Measurements from ENCODE around the gene ITPR3.
"Not testable (repeated sequence)": the region's sequence is repeated elsewhere in the genome, so short reads cannot be mapped to it uniquely, and the experiment has no call there.

Gene ITPR3

DNA sequence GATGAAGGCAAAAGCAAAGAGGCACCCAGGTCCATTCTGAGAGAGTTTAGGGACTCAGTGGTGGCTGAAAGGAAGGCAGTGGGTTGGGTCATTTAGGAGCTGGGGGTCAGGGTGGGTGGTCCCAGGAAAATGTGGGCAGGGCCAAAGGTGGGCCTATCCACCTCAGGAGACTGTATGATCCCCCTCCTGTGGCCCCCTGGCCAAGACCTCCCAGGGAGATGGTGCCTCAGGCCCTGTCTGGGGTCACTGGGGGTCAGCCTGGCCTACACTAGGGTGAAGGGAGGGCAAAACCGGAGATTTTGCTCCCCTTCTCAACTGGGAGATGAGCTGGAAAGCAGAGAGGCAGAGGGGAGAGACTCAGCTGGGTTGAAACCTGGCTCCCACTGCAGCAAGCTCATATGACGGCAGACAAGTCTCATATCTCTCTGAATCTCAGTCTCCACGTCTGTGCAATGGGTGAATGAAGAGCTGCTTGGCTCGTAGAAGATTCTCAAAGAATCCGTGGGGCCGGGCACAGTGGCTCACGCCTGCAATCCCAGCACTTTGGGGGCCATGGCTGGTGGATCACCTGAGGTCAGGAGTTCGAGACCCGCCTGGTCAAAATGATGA lies 29.6 kb upstream of the ITPR3 start:
- FAIRE-seq, result no peak

DNA sequence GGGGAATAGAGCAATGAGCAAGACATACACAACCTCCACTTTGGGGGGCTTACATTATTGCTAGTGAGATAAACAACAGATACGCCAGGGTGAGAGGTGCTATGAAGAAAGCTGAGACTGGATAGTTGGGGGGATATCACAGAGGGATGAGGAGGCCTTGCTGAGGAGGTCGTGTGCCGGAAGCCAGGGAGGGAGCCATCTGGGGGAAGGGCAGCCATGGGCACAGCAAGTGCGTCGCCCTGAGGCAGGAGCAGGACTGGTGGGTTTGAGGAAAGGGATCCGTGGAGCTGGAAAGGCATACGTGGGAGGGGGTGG lies 28.9 kb upstream of the ITPR3 start:
- no peak for FAIRE-seq

DNA sequence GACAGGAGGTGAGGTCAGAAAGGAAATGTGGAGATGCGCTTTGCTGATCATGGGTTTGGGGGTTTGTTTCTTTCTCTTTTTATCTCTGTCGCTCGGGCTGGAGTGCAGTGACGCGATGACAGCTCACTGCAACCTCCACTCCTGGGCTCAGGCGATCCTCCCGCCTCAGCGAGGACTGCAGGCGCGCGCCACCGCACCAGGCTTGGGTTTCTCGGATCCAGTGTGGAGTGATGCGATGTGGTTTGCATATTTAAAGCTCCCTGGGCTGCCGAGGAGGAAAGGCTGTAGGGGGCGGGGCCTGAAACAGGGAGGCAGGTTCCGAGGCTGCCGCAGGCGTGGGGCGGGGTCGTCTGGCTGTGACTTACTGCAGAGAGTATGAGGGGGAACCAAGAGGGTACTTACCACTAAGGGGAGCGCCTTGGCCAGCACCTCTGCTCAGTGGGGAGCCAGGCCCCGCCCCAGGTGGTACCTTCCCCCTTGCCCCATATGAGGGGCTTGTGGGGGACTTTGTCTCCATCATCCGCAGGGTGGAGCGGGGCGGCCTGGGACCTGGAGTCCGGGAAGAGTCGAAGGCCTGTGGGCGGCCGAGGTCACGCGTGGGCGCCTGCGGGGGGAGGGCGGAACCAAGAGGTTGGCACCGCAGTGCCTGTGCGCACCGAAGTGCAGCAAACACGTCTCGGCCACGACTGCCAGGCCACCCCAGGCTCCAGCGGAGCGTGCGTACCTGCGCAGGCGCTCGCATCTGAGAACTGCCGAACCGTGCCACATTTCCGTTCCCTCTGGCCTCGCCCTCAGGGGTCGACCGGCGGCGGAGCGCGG lies 28.3 kb upstream of the ITPR3 start:
- FAIRE-seq, result no peak

DNA sequence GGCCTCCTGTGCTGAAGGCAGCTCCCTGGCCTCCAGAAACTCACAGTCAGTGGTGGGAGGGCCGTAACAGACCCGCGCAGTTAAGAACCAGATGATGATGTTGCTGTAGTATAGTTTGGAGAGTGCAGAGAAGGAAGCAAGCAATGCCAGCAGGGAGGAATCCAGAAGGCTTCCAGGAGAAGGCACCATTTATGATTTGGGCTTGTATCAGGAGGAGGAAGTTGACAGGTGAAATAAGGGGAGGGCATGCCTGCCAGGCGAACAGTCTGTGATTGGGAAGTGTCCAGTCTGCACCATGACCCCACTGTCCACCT lies 27.8 kb upstream of the ITPR3 start:
- FAIRE-seq, result no peak

DNA sequence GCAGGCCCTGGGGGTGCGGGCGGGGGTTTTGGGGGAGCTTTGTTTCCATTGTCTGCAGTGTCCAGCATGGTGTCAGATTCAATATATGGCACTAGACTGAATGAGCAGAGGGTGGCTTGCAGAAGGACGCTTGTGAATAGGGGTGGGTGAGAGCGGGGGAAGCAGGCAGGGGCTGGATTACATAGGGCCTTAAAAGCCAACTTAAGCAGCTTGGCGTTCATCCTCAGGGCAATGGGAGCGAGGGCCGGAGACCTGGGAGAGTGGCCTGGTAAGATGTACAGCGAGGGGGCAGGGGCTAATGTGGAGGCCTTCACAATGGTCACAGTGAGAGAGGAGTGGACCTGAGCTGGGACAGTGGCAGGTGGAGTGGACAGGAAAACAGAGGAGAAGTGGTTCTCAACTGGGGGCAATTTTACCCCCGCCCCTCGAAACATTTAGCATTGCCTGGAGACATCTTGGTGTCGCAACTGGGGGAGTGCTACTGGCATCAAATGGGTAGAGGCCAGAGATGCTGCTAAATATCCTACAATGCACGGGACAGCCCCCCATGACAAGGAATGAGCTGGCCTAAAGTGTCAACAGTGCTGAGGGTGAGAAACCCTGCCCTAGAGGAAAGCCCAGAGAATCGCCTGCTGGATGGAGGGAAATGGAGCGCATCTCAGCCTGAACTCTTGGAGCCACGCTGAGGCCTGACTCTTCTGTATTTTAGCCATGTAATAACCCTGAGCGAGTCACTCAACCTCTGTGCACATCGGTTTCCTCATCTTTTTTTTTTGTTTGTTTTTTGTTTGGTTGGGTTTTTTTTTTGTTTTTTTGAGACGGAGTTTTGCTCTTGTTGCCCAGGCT lies 25.9 kb upstream of the ITPR3 start:
- FAIRE-seq, result no peak

DNA sequence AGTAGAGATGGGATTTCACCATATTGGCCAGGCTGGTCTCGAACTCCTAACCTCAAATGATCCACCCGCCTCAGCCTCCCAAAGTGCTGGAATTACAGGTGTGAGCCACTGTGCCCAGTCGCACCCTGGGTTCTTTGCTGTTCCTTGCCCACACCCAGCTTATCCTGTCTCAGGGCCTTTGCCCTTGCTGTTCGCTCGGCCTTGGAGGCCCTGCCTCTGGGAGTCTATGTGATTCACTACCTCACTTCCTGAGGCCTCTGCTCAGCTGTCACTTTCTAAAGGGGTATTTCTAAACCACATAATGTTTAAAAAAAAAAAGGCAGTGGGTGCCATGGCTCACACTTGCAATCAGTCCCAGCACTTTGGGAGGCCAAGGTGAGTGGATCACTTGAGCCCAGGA lies 24.2 kb upstream of the ITPR3 start:
- FAIRE-seq, result not testable (repeated sequence)

DNA sequence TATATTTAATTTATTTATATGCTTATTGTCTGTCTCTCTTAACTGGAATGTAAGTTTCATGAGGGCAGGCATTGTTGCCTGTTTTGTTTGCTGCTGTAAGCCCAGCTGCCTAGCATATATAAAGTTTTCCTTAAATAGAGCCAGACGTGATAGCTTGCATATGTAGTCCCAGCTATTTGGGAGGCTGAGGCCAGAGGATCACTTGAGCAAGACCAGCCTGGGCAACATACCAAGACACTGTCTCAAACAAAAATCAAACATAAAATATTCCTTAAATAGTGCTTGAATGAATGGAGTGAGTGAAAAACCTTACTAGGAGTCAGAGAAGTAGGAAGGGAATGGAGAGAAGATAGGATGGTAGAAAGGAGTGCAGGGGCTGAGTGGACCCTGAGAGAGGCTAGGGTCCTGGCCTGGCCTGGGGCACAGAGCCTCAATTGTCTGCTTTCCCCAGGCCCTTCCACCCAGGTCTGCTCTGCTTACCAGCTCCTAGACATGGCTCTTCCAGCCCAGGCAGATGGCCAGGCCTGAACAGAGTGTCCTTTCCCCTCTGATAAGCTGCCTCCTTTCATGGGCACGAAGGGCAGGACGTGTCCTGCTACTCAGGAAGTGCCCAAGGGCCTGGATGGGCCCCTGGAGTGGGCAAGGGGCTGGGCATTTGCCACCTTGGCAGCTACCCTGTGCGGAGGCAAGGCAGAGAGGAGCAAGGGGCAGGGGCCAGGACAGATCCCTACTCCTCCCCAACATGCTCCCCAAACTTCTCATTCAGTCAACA lies 23.4 kb upstream of the ITPR3 start:
- FAIRE-seq, result no peak

DNA sequence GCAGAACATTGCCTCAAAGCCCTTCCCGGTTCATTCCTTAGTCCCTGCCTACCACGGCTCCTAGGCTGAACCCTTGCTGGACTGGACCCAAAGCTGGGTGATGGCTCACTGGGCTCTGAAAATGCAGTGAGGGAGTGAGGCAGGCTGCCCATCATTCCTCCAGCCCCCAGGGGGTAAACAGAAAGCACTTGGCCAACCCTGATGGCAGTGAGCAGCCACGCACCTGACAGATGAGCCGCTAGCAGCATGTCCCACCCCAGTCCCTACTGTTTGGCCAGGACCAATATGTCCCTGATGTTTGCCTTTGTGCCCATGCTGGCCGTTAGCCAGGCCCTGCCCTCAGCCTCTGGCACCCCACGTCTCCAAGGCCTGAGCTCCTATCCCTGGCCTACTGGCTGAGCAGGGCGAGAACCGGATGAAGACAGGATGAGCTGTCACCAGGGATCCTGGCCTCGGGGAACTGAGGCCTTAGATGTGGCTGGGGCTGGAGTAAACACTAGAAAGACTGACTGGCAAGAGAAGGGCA lies 21.6 kb upstream of the ITPR3 start:
- no peak for FAIRE-seq

DNA sequence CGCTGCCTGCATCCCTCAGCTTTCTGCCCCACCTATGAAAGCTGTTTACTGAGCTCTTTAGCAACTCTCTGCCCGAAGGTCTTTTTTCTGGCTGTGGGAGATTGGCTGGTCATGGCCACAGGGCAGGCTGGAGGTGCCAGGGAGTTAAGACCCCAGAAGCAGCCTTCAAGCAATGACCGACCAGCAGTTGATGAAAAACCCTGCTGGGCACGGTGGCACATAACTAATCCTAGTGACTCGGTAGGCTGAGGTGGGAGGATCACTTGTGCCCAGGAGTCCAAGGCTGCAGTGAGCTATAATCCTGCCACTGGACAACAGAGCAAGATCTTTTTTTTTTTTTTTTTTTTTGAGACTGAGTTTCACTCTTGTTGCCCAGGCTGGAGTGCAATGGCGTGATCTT lies 20.4 kb upstream of the ITPR3 start:
- FAIRE-seq, result no peak

DNA sequence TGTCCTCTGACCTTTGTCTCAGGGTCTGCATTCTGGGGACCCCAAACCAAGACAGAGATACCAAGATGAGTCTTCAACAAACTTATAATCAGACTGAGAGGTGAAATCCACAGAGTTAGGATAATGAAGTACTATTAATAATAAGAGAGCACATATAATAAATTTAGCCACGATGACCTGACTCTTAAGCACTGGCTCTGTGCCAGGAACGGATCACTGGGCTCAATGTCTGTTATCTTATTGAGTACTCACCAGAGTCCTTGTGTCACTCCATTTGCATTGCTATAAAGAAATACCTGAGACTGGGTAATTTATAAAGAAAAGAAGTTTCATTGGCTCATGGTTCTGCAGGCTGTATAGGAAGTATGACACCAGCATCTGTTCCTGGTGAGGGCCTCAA lies 18.9 kb upstream of the ITPR3 start:
- no peak for FAIRE-seq

DNA sequence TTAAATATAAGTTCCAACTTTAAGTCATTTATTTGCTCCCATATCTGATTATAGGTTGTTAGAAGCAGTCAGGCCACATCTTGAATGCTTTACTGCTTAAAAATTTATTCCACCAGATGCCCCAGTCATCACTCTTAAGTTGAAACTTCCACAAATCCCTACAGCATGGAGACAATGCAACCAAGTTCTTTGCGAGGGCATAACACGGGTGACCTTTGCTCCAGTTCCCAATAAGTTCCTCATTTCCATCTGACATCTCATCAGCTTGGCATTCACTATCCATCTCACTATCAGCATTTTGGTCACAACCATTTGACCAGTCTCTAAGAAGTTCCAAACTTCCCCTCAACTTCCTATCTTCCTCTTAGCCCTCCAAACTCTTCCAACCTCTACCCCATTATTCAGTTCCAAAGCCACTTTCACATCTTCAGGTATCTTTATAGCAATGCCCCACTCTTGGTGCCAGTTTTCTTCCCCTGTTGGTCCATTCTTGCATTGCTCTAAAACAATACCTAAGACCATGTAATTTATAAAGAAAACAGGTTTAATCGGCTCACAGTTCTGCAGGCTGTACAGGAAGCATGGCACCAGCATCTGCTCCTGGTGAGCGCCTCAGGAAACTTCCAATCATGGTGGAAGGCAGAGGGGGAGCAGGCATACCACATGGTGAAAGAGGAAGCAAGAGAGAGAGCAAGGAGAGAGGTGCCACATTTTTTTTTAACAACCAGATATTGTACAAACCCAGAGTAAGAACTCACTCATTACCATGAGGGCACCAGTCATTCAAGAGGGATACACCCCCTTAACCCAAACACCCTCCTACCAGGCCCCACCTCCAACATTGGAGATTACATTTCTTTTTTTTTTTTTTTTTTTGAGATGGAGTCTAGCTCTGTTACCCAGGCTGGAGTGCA lies 15.9 kb upstream of the ITPR3 start:
- FAIRE-seq, result no peak

DNA sequence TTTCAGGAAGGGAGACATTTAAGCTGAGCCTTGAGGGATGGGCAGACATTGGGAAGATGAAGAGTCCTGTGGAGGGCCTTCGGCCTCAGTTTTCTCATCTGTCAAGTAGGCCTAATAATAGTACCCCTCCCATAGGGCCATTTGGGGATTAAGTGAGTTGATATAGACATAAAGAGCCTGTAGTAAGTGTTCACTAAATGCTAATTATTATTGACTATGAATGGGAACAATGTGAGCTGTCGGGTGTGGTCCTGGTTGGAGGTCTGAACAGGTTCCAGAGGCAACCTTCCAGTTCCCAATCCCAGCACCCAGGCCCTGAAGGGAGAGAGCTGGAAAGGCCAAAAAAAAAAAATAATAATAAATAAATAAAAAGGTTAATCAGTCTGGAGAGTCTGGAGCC lies 14.5 kb upstream of the ITPR3 start:
- FAIRE-seq, result no peak

DNA sequence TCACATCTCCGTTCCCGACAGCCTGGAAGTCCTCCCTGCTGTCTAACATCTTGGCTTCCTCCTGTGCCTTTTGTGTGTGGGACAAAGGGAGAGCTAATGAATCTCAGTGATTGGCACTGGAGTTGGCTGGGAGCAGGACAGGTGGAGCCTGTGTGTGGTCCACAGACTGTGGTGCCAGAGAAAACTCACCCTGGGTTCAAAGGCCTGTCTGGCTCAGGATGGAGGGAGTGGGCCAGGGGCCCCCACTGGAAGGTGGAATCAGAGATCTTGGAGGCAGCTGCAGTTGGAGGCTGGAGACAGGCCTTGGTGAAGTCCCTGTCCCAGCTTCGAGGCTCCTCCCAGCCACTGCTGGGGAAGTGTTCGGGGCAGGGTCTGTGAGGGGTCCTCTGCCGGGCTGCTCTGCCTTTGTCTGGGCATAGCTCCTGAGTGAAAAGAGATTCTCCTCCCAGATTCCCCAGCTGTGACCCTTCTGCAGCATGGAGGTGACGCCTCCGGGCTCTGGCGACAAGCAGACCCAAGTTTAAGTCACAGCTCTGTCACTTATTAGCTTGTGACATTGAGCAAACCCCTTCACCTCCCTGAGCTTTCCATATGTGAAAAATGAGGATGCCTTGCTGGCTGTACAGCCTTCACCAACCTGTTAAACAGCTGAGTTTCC lies 13.9 kb upstream of the ITPR3 start:
- no peak for FAIRE-seq

DNA sequence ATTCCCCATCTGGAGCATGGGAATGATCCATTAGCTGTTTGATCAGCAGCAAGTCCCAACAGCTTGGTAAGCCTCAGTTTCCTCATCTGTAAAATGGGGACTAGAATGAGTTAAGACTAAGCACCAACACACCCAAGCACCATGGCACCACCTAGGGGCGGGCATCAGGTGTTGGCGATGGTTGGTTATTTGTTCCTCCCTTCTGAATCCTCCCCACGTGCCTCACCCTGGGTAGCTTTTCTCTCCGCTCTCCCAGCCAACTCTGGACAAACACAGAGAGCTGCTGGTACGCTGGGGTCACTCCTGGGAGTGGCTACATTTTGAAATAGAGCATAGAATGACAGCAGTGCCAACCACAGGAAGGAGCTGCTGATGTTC lies 13.3 kb upstream of the ITPR3 start:
- FAIRE-seq, result no peak

DNA sequence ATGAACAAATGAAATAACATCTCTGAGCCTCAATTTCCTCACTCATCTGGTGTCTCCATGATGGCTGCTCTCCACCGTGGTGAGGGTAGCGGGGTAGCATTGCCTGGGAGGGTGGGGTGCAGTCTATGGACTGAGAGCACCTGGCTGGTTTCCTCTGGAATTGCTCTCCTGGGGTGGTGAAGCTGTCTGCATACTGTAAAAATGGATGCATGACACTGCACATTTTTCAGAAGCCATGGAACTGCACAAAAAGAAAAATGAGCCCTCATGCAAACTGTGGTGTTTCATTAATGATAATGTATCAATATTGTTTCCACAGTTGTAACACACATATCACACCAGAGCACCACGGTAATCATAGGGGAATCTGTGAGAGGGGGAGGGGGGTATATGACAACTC lies 12.1 kb upstream of the ITPR3 start:
- FAIRE-seq, result no peak

DNA sequence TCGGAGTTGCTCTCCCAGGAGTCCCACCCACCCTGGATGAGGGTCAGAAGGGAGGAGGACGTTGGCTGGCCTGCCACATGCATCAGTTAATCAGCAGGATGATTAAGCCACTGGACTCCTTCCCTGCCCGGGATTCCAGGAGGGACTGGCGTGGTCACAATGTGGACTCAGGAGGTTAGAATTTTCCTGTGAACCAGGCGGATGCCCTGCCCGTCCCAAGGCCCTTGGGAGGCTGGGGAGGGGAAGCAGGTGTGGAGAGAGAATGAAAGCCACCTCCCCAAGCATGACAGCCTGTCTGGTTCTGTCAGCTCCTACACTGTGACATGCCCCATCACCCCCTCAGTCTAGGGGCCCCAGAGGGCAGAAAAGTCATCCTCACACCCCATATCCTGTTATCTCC lies 11.6 kb upstream of the ITPR3 start:
- no peak for FAIRE-seq

DNA sequence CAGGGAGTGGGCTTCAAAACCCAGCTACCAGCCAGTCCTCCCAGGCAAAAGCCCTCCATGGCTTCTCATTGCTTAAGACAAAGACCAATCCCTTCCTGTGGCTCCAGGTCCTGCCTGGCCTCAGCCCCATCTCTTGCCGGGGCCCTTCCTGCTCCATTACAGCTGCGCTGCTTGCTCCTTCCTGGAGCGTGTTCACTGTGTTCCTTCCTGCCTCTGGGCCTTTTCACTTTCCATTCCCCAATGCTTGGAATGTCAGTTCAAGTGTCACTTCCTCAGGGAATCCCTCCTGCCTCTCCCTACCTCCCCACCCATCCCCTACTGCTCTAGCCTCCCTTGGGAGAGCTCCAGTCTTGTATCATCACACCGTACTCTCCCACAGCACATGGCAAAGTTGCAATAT lies 11.1 kb upstream of the ITPR3 start:
- no peak for FAIRE-seq

DNA sequence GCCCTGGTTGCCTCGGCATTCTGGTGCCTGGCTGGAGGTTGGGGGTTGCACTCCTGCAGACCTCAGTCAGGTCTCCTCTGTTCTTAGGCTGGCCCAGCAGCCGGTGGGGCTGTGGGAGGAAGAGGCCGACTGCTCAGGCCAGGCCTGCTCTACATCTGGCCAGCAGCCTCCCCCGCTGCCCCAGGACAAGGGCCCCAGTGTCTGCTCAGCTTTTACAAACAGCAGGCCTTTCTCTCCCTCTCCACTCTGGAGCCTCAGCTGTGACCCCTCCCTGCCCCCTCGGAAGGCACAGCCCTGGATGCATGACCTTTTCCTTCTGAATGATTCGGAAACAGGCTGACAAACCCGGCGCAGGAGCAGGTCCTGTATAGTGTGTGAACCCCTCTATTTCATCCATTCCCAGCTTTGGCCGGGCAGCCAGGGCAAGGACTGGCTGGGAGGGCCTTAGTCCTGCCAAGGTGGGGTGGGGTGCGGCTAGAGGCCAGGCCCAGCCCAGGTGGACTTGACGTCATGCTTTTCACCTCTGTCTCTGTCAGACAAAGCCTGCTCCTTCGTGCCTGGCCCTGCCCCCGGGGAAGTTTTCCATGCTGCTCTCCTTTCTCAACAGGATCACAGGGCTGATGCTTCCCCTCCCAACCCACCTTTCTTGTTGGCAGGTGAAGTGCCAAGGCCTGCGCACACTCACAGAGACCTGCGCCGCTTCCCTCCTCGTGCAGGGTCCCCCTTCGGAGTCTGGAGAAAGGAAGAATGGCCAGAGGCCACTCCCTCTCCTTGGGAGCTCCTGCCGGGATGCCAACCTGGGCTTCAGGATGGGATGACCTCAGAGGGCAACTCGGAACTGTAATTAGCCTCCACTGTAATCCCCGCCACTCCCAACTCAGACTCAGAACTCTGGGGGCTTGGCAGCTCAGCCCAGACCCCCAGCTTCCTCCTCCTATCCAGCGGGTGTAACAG lies 10.1 kb upstream of the ITPR3 start:
- FAIRE-seq, result no peak

DNA sequence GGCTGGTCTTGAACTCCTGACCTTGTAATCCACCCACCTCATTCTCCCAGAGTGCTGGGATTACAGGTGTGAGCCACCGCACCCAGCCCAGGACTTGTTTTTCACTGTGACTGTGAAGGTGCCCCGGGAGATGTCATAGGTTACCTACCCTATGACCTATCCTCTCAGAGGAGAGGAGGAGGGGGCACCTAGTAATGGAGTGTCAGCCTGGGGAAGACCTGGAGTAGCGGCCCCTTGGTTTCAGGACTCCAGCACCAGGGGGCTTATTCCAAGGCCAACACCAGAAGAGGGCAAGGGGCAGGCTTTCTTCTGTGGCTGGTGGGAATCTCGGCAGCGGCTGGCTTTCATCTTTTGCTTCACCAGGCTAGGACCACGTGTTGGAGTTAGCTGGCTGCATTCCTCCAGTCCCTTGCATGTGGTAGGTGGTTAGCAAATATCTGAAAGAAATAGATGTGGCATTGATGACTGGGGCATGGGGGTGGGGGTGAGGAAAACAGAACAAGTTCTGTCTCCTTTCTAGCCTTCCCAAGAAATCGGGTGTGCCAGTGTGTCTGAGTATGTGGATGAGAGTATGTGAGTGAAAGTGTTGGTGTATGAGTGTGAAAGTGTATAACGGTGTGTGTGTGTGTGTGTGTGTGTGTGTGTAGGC lies 7.9 kb upstream of the ITPR3 start:
- no peak for FAIRE-seq

DNA sequence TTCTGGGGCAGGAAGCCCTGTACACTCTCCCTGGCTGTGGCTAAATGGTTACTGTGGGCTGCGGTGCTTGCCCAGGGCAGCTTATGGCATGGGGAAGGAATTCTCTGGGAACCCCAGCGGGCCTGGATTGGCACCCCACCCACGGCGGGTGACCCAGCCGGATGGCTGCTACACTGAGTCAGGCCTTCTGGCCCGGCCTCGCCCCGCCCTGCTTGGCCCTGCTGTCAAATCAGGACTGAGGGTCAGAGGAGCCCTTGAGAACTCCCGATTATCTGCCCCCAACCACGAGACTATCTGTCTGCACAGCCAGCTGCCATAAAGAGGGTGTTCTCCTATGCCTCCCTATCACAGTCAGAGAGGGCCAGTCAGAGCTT lies 7.3 kb upstream of the ITPR3 start:
- no peak for FAIRE-seq

Measured in islet of Langerhans (tissue), 1 donor.